ENCODE data around the gene NPPC.

The NPPC gene

DNA sequence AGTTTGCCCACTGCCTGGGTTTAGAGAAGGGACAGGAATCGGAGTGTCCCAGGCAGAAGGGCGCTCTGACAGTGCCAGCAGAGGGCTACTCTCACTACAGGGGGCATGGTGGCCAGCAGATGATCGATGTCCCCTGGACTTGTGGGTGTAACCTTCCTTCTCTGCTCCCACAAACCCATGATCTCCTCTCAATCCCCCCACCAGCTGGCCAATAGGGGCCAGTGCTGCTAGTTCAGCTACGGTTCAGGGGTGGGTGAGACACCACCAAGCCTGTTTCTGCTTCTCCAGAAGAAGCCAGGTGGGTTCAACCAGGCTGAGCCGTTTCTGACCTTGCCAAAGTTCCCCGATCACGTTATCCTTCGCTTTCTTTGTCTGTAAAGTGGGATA lies 1.3 kb downstream of the NPPC start:
- H3K4me3 ChIP-seq (ENCODE audit: low read depth, low read length, poor library complexity, severe bottlenecking): no peak overlapping the region
- H3K9me2 ChIP-seq (ENCODE audit: low read depth, low read length): no peaks in the 10 kb centered on the region
- no peaks in the 10 kb centered on the region for H3F3A ChIP-seq (ENCODE audit: insufficient read depth, low read length)
- no peaks in the 10 kb centered on the region for H3K9me3 ChIP-seq (ENCODE audit: low read length)
- H3K36me3 ChIP-seq (ENCODE audit: insufficient read depth, low read length): no peaks in the 10 kb centered on the region
- H4K20me1 ChIP-seq (ENCODE audit: insufficient read depth, low read length): no peaks in the 10 kb centered on the region
- no peak overlapping the region for H3K9ac ChIP-seq (ENCODE audit: low read length)
- H3K27me3 ChIP-seq (ENCODE audit: insufficient read depth, low read length): no peaks in the 10 kb centered on the region; the same call in 1 of the 2 replicates
- H2AFZ ChIP-seq (ENCODE audit: low read length): no peak overlapping the region
- H3K27ac ChIP-seq (ENCODE audit: low read depth, low read length, poor library complexity, severe bottlenecking): no peak overlapping the region
- H3K4me2 ChIP-seq (ENCODE audit: low read length): peak overlapping the region; percentile 81
- TF ChIP-seq EZH2 (IDR thresholded peaks at IDR 0.05; ENCODE audit: borderline replicate concordance, low read length): no peak
- peaks cover 15% of the 10 kb centered on the region for H3K4me1 ChIP-seq (ENCODE audit: insufficient read depth, low read length, severe bottlenecking)
- H3K79me2 ChIP-seq (ENCODE audit: insufficient read depth, low read length): no peaks in the 10 kb centered on the region

DNA sequence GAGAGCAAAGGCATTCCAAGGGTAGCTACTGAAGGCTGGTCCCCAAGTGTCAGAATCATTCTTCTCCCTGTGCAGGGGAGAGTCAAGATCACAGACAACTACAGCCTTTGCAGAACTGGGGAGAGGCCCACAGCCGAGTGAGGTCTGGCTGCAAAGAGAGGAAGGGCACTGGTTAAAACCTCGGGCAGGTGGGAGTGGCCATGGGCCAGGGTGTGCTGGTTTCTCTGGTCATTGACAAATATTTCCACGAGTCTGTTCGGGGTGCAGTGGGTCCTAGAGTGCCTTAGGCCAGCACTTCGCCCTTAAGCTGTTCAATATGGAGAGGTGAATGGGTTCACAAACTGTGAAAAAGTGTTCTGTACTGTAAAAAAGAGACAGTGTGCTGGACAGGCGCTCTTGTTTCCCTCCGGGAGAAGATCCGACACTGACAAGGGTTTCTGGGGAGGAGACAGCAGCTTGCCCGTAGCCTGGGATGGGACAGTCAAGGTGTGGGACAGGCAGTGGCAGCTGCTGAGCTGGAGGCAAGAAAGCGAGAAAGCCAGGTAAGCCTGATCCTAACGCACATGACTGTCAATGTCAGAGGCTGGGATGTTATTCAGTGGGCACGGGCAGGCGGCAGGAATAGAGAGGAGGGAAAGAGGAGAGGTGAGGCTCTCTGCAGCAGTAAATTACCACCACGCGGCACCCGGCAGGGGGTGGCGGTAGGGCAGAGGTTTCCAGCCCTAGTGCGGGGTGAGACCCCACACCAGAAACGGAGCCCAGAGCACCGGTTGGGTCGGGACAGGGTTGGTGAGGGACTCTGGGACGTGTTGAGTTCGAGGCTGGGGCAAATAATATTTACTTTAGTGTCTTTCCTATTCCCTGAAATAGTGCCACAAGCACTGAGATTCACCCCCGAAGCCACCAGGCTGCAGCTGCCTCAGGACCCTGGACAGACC lies 2.0 kb downstream of the NPPC start:
- no peak overlapping the region for H3K27ac ChIP-seq (ENCODE audit: low read depth, low read length, poor library complexity, severe bottlenecking)
- no peak overlapping the region for H3K9ac ChIP-seq (ENCODE audit: low read length)
- no peaks in the 10 kb centered on the region; the same call in 1 of the 2 replicates for H3K27me3 ChIP-seq (ENCODE audit: insufficient read depth, low read length)
- H3K4me3 ChIP-seq (ENCODE audit: low read depth, low read length, poor library complexity, severe bottlenecking): no peak overlapping the region
- H3K79me2 ChIP-seq (ENCODE audit: insufficient read depth, low read length): no peaks in the 10 kb centered on the region
- H4K20me1 ChIP-seq (ENCODE audit: insufficient read depth, low read length): no peaks in the 10 kb centered on the region
- H3K9me2 ChIP-seq (ENCODE audit: low read depth, low read length): no peaks in the 10 kb centered on the region
- H2AFZ ChIP-seq (ENCODE audit: low read length): no peak overlapping the region
- H3K36me3 ChIP-seq (ENCODE audit: insufficient read depth, low read length): no peaks in the 10 kb centered on the region
- H3K4me2 ChIP-seq (ENCODE audit: low read length): no peak overlapping the region
- H3F3A ChIP-seq (ENCODE audit: insufficient read depth, low read length): no peaks in the 10 kb centered on the region
- H3K9me3 ChIP-seq (ENCODE audit: low read length): no peaks in the 10 kb centered on the region
- peaks cover 15% of the 10 kb centered on the region for H3K4me1 ChIP-seq (ENCODE audit: insufficient read depth, low read length, severe bottlenecking)
- TF ChIP-seq, protein P1, sequence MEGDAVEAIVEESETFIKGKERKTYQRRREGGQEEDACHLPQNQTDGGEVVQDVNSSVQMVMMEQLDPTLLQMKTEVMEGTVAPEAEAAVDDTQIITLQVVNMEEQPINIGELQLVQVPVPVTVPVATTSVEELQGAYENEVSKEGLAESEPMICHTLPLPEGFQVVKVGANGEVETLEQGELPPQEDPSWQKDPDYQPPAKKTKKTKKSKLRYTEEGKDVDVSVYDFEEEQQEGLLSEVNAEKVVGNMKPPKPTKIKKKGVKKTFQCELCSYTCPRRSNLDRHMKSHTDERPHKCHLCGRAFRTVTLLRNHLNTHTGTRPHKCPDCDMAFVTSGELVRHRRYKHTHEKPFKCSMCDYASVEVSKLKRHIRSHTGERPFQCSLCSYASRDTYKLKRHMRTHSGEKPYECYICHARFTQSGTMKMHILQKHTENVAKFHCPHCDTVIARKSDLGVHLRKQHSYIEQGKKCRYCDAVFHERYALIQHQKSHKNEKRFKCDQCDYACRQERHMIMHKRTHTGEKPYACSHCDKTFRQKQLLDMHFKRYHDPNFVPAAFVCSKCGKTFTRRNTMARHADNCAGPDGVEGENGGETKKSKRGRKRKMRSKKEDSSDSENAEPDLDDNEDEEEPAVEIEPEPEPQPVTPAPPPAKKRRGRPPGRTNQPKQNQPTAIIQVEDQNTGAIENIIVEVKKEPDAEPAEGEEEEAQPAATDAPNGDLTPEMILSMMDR (IDR thresholded peaks at IDR 0.05; ENCODE audit: low read length): no peak
- TF ChIP-seq EZH2 (IDR thresholded peaks at IDR 0.05; ENCODE audit: borderline replicate concordance, low read length): no peak

DNA sequence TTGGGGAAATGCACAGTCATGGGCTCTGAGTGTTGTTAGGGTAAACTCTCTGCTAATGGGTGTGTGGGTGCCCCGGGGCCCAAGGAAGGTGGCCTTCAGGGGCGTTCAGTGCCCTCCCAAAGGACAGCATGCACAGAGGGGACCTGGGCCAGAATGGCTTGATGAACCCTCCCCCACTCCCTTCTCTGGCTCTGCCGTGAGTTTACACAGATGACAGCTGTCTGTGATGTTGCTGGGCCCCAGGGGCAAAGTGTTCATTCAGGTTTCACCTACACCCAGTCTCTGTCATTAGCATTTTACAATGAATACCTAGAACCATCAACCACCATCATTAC lies 3.2 kb downstream of the NPPC start:
- no peaks in the 10 kb centered on the region; the same call in 1 of the 2 replicates for H3K27me3 ChIP-seq (ENCODE audit: insufficient read depth, low read length)
- no peaks in the 10 kb centered on the region for H3K79me2 ChIP-seq (ENCODE audit: insufficient read depth, low read length)
- H3K36me3 ChIP-seq (ENCODE audit: insufficient read depth, low read length): no peaks in the 10 kb centered on the region
- H4K20me1 ChIP-seq (ENCODE audit: insufficient read depth, low read length): no peaks in the 10 kb centered on the region
- no peak overlapping the region for H2AFZ ChIP-seq (ENCODE audit: low read length)
- H3K4me2 ChIP-seq (ENCODE audit: low read length): no peak overlapping the region
- no peak overlapping the region for H3K4me3 ChIP-seq (ENCODE audit: low read depth, low read length, poor library complexity, severe bottlenecking)
- H3K4me1 ChIP-seq (ENCODE audit: insufficient read depth, low read length, severe bottlenecking): peaks cover 15% of the 10 kb centered on the region
- H3K9me2 ChIP-seq (ENCODE audit: low read depth, low read length): no peaks in the 10 kb centered on the region
- no peak overlapping the region for H3K9ac ChIP-seq (ENCODE audit: low read length)
- H3F3A ChIP-seq (ENCODE audit: insufficient read depth, low read length): no peaks in the 10 kb centered on the region
- H3K9me3 ChIP-seq (ENCODE audit: low read length): no peaks in the 10 kb centered on the region
- TF ChIP-seq EZH2 (IDR thresholded peaks at IDR 0.05; ENCODE audit: borderline replicate concordance, low read length): no peak
- TF ChIP-seq, protein P1 (IDR thresholded peaks at IDR 0.05; ENCODE audit: low read length): no peak
- no peak overlapping the region for H3K27ac ChIP-seq (ENCODE audit: low read depth, low read length, poor library complexity, severe bottlenecking)

Measured in OCI-LY1 (cell line).